ENCODE results near the gene MYO3B. TPM values are rescaled to one million over a fixed set of nuclear protein-coding genes. Genes with fewer than 3 reads are reported as not detected.
"Not testable (repeated sequence)": the region's sequence is repeated elsewhere in the genome, so short reads cannot be mapped to it uniquely, and the experiment has no call there.

Gene MYO3B
- total RNA-seq, 2 experiments from 2014 or later, result 0.04 to 0.05 TPM

DNA sequence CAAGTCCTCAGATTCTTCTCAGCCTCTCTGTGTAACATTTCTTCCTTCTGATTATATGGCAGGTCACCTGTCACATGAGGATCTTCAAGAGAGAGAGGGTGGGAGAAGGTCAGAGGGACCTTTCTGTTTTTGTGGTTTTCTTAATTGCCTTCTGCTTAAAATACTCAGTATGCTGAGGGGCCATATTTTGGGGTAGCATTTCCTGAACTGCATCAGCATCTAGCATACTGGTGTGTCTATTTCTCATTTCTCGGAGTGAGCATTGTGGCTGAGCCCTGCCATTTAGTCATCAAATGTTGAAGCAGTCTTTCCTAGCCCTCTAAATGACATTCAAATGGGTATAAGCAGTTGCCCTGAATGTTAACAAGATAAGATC, 162.7 kb downstream of the MYO3B start:
- ChIA-PET CTCF (interaction anchor here (0.6 to 1.1 kb wide), 2 partner anchors 23 to 942 kb away, joined by 3 read pairs; no protein-coding TSS in a partner anchor), POLR2A (no interaction called here)
- no peaks in the 10 kb centered on the region for H3K9me3 Mint-ChIP-seq
- H3K4me1 Mint-ChIP-seq, result peaks cover 35% of the 10 kb centered on the region
- H3K27ac Mint-ChIP-seq, result no peak overlapping the region
- H3K27me3 Mint-ChIP-seq, result peaks cover 2% of the 10 kb centered on the region
- H3K4me3 Mint-ChIP-seq, result no peak overlapping the region
- no peaks in the 10 kb centered on the region for H3K36me3 Mint-ChIP-seq (ENCODE audit: low read depth)
- DNase-seq, result no peak

DNA sequence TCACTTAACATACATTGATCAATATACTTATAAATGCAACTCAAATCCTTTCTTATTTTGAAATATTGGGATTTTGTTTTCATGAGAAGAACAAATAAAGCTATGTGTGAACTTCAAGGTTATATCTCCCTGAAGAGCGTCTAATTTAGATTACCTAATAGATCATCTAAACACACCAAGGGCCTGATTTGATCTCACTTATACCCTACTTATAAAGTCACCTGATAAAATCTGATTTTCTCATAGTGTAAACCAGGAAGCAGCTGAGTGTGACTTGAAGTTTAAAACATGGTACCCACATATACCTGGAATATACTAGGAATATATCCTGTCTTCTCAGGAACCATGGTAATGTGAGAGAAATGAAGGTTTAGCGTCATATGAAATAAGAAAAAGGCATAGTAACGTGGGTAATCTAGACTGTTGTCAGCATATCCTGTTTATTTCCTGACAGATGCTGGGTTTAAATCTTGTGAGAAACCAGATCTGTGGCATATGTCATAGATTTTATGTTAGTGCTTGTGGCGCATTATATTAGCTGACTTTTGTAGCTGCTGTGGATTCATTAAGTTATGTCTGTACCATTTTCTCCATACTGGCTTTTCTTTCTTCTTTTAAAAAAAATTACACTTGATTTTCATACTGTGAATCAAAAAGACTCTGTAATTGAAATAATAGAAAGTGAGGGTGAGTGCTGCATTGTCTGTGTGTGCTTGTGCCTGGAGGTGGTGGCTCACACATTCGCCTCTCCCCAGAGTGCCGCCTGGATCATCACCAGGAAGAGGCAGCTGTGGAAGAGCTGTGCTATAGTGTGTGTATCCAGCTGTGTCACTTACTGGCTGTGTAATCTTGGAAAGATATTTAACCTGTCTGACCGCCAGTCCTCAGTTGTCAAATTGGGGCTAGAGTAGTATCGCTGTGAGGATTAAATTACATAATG, 164.0 kb downstream of the MYO3B start:
- CTCF ChIA-PET, result interaction anchor here (0.6 to 1.1 kb wide), 4 partner anchors 14 to 476 kb away, joined by 3 read pairs; no protein-coding TSS in a partner anchor
- no peak for DNase-seq
- no peaks in the 10 kb centered on the region for H3K36me3 Mint-ChIP-seq (ENCODE audit: low read depth)
- H3K4me3 Mint-ChIP-seq, result no peak overlapping the region
- H3K9me3 Mint-ChIP-seq, result no peaks in the 10 kb centered on the region
- POLR2A ChIA-PET, result no interaction called here
- peaks cover 2% of the 10 kb centered on the region for H3K27me3 Mint-ChIP-seq
- H3K27ac Mint-ChIP-seq, result peak overlapping the region; percentile 63
- H3K4me1 Mint-ChIP-seq, result peaks cover 29% of the 10 kb centered on the region

DNA sequence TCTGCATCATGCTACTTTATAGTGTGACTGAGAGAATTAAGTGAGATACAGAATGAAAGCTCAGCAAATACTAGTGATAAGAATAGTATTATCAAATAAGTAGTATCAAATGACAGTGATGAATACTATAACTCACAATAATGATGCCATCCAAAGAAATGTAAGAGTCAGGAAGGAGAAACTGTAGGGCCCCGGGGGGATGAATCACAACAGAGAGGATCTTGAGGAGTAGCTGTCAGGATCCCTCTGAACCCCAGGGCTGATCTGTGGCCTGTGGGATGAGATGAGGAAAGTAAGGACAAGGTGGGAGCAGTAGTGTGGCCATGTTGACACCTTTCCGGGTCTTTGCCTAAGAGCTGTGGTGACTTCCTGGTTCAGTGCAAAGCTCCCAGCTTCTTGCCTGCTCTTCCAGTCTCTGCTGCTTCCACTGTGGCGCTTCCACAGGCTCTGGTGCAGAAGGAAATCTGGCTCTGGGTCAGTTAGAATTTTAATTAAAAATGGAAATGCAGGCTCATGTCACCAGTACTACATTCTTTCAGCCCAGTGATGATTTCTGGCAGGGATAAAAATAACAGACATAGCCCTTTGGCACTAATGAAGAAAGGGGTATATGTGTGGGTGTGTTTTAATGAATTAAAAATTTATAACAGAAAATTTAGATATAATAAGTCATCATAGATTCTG, 166.9 kb downstream of the MYO3B start:
- ChIA-PET CTCF (interaction anchor here (1.9 kb wide), 1 partner anchor 17 kb away, joined by 8 read pairs; no protein-coding TSS in a partner anchor), POLR2A (interaction anchor here (0.6 kb wide), 1 partner anchor 468 kb away, joined by 4 read pairs; no protein-coding TSS in a partner anchor)
- DNase-seq, result no peak
- Mint-ChIP-seq H3K27me3 (no peaks in the 10 kb centered on the region), H3K9me3 (no peaks in the 10 kb centered on the region), H3K36me3 (ENCODE audit: low read depth) (no peaks in the 10 kb centered on the region), H3K4me3 (no peak overlapping the region), H3K27ac (no peak overlapping the region), H3K4me1 (peaks cover 34% of the 10 kb centered on the region)

DNA sequence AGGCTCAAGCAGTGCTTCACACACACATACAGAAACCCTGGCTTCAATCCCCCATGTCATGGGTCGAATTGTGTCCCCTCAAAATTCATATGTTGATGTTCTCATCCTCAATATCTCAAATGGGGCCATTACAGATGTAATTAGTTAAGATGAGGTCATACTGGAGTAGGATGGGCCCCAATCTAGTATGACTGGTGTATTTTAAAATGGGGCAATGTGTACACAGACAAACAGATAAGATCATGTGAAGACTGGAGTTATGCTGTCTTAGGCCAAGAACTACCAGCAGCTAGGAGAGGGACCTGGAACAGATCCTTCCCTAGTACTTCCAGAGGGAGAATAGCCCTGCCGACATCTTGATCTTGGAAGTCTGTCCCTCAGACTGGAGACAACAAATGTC, 167.7 kb downstream of the MYO3B start:
- CTCF ChIA-PET, result interaction anchor here (1.9 kb wide), 1 partner anchor 16 kb away, joined by 8 read pairs; no protein-coding TSS in a partner anchor

DNA sequence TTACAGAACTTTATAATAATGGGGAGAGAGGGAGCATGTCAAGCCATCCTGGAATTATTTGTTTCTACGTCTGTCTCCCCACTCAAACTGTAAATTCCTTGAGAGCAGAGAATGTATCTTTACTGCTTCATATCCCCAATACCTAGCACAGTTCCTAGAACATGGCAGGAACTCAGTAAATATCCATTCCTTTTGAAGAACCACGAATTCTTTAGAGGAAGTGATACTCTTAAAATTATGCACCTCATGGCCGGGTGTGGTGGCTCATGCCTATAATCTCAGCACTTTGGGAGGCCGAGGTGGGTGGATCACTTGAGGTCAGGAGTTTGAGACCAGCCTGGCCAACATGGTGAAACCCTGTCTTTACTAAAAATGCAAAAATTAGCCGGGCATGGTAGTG, 171.3 kb downstream of the MYO3B start:
- H3K9me3 Mint-ChIP-seq; DNase-seq; POLR2A ChIA-PET; H3K27me3 Mint-ChIP-seq; H3K36me3 Mint-ChIP-seq (ENCODE audit: low read depth); H3K27ac Mint-ChIP-seq; H3K4me3 Mint-ChIP-seq: not testable (repeated sequence)
- peaks cover 25% of the 10 kb centered on the region for H3K4me1 Mint-ChIP-seq
- CTCF ChIA-PET, result interaction anchor here (1.3 kb wide), 1 partner anchor 12 kb away, joined by 3 read pairs; no protein-coding TSS in a partner anchor

More for the DNA sequence above, 167.7 kb downstream of the MYO3B start:
- DNase-seq, result no peak
- no peak overlapping the region for H3K27ac Mint-ChIP-seq
- peaks cover 29% of the 10 kb centered on the region for H3K4me1 Mint-ChIP-seq
- POLR2A ChIA-PET, result no interaction called here
- no peaks in the 10 kb centered on the region for H3K27me3 Mint-ChIP-seq
- no peaks in the 10 kb centered on the region for H3K36me3 Mint-ChIP-seq (ENCODE audit: low read depth)
- no peaks in the 10 kb centered on the region for H3K9me3 Mint-ChIP-seq
- H3K4me3 Mint-ChIP-seq, result no peak overlapping the region

DNA sequence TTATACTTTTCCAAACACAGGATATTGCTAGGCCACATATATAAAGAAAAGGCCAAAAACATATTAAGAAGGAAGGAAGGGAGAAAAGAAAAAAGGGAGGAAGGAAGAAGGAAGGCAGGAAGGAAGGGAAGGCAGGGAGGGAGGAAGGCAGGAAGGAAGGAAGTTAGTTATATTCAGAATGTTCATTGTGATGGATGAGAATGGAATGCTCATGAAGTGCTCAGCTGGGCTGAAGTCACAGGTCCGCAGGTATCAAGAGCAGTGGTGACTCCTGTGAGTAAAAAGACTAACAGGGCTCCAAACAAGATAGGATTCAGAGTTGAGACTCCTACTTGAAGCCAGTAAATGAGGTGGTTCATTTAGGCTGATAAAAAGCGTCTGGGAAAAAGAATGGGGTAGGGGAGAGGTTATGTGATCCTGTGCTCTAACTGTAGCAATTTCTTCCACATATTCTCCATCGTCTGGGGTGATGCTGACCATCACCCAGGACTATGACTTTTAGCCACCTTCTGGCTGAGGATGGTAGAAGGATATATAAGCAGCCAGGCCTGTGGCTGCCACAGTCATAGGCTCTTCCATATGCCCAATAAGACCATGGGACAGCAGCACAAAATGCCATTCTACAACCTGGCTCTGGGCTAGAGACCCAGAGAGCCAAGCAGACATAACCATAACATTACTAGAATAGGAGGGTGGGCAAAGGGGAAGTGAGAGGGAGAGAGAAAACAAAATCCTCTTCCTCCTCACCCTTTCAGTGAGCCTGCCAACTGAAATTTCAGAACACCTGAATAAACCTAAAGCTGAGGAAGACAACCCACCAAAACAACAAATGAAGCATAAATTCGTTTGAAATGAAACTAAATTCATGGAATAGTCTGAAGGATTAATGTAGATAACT, 173.2 kb downstream of the MYO3B start:
- H3K27ac Mint-ChIP-seq, result no peak overlapping the region
- POLR2A ChIA-PET, result no interaction called here
- H3K4me3 Mint-ChIP-seq, result no peak overlapping the region
- no peak for DNase-seq
- H3K4me1 Mint-ChIP-seq, result peaks cover 40% of the 10 kb centered on the region
- no peaks in the 10 kb centered on the region for H3K27me3 Mint-ChIP-seq
- H3K9me3 Mint-ChIP-seq, result no peaks in the 10 kb centered on the region
- H3K36me3 Mint-ChIP-seq (ENCODE audit: low read depth), result peaks cover 3% of the 10 kb centered on the region
- CTCF ChIA-PET, result interaction anchor here (1.2 kb wide), 1 partner anchor 10 kb away, joined by 6 read pairs; no protein-coding TSS in a partner anchor

DNA sequence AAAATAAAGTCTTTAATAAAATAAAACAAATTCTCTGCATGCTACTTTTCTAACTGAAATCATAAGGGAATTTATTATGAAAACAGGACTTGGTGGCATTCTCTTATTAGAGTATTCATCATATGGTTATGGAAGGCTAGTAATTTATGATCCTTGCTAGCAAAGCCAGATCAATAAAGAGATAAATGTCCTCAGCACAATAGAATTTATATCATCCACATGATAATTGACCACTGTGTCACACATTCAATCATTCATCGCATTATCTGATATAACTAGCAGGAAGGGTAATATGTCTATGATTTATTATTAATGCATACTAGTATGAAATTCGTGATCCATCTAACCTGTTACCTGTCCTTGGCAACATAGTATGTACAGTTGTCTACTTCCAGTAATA, 175.8 kb downstream of the MYO3B start:
- no peak overlapping the region for H3K27ac Mint-ChIP-seq
- peaks cover 3% of the 10 kb centered on the region for H3K36me3 Mint-ChIP-seq (ENCODE audit: low read depth)
- no peaks in the 10 kb centered on the region for H3K27me3 Mint-ChIP-seq
- ChIA-PET POLR2A (no interaction called here), CTCF (interaction anchor here (0.6 kb wide), 1 partner anchor 463 kb away, joined by 3 read pairs; the partner anchor contains the start of gene GAD1)
- no peaks in the 10 kb centered on the region for H3K9me3 Mint-ChIP-seq
- peaks cover 37% of the 10 kb centered on the region for H3K4me1 Mint-ChIP-seq
- DNase-seq, result no peak
- no peak overlapping the region for H3K4me3 Mint-ChIP-seq

DNA sequence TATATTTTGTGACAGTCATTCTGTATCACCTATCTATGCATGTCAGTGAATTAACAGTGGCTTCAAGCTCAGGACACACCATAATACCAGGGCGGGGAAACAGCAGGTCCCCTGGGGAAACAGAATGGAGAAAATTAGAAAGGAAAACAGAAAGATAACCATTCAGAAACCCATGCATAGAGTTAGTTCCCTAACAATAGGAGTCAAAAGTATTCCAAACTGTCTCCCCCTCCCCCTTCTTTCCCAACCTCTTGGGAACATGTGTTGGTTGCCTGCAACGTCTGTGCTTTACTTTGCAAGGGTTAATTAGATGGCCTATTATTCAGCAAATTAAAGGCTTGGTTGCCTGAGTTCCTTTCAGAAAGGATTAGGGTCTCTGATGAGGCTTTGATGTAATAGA, 176.4 kb downstream of the MYO3B start:
- Mint-ChIP-seq H3K4me3 (peak overlapping the region; percentile 6), H3K9me3 (no peaks in the 10 kb centered on the region), H3K27me3 (no peaks in the 10 kb centered on the region), H3K36me3 (ENCODE audit: low read depth) (peaks cover 3% of the 10 kb centered on the region), H3K4me1 (peaks cover 34% of the 10 kb centered on the region), H3K27ac (peak overlapping the region; percentile 68)
- DNase-seq, result no peak
- ChIA-PET CTCF (no interaction called here), POLR2A (no interaction called here)

DNA sequence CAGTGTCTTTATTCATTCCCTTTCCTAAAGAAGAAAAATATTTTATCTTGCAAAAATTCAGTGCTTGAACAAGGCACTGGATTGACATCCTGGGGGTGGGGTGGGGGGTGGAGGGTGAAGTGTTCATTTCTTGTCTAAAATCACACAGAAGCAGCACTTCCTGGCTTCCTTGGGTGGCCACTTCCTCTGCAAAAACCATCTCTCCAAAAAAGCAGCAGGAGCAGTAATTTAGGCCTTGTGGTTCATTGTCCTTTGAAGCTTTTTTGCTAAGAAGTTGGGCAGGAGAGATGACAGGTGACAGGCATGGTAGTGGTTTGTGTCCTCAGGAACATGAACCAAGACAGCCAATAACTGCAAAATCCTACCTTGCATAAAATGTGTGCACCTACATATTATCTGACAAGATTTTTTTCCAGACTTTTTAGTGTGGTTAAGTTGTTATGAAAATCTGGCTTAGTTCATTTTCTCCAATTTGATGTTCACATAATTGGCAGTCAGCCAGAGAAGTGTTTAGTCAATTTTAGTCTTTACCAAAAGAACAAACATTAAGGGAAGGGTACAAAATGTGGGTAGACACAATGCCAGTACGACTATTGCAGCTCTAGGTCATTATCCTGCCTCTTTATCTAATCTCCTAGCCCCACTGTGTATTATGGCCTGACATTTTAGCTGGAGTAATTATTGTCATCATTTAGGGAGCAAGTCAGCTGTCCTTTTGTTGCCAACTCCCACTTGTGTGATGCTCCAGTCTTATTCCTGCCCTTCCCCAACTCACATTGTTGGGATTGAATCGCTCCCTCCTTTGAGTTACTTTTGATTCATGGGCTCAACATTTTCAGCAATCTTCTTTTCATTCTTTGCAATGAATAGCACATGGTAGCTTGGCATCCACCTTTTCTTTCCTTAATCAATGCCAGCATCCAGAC, 177.2 kb downstream of the MYO3B start:
- Mint-ChIP-seq H3K27ac (peak overlapping the region; percentile 68), H3K9me3 (no peaks in the 10 kb centered on the region)

DNA sequence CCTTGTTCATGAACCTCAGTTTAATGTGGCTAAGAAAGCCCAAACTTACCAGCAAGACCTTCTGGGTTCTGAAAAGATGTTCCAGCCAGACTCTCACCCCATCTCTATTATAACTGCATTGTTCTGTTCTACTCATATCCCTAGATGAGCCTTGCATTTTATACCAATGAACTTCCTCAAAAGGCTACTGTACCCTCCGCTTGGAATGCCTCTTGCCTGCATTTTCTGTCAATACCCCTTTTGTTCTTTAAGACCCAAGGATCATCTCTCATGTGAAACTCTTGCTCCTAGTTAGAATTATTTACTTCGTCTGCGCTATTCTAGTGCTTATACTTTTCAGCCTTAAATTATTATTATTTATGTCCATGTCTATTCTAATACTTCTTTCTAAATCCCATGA, 181.5 kb downstream of the MYO3B start:
- H3K4me3 Mint-ChIP-seq, result no peak overlapping the region
- H3K27ac Mint-ChIP-seq, result no peak overlapping the region
- H3K36me3 Mint-ChIP-seq (ENCODE audit: low read depth), result no peaks in the 10 kb centered on the region
- no peak for DNase-seq
- CTCF ChIA-PET, result interaction anchor here (0.5 kb wide), 1 partner anchor 403 kb away, joined by 4 read pairs; no protein-coding TSS in a partner anchor
- POLR2A ChIA-PET, result no interaction called here
- H3K4me1 Mint-ChIP-seq, result peaks cover 48% of the 10 kb centered on the region
- H3K9me3 Mint-ChIP-seq, result no peaks in the 10 kb centered on the region
- H3K27me3 Mint-ChIP-seq, result peaks cover 2% of the 10 kb centered on the region

More for the DNA sequence above, 177.2 kb downstream of the MYO3B start:
- no peaks in the 10 kb centered on the region for H3K27me3 Mint-ChIP-seq
- H3K4me1 Mint-ChIP-seq, result peaks cover 32% of the 10 kb centered on the region
- DNase-seq, result peak; percentile 46
- ChIA-PET CTCF (interaction anchor here (0.8 to 1.8 kb wide), 6 partner anchors 9 to 461 kb away, joined by 3 to 5 read pairs (median 3); partner anchors contain the start of gene GAD1), POLR2A (no interaction called here)
- peaks cover 3% of the 10 kb centered on the region for H3K36me3 Mint-ChIP-seq (ENCODE audit: low read depth)
- peak overlapping the region; percentile 6 for H3K4me3 Mint-ChIP-seq

DNA sequence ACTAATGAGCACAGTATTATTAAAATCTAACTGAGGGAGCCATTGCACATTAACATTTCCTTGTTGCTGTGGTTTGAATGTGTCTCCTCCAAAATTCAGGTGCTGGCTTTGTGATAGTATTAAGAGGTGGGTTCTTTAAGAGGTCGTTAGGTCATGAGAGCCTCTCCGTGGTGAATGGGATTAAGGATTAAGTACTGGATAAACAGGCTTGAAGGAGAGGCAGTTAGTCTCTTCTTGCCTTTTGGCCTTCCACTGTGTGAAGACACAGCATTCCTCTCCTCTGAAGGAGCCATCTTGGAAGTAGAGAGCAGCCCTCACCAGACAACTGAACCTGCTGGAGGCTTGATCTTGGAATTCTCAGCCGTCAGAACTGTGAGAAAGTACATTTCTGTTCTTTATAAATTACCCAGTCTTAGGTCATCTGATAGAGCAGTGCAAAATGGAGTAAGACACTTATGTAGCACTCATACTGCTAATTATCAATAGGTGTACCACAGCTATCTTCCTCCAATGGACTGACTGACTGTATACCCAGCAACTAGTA, 182.7 kb downstream of the MYO3B start:
- no peak for DNase-seq
- CTCF ChIA-PET, result interaction anchor here (0.7 to 1.9 kb wide), 10 partner anchors 10 to 569 kb away, joined by 3 to 8 read pairs (median 4); partner anchors contain the start of gene GORASP2
- H3K4me1 Mint-ChIP-seq, result peaks cover 37% of the 10 kb centered on the region
- no peak overlapping the region for H3K27ac Mint-ChIP-seq
- no peak overlapping the region for H3K4me3 Mint-ChIP-seq
- no peaks in the 10 kb centered on the region for H3K9me3 Mint-ChIP-seq
- POLR2A ChIA-PET, result interaction anchor here (0.7 kb wide), 1 partner anchor 132 kb away, joined by 3 read pairs; no protein-coding TSS in a partner anchor
- no peaks in the 10 kb centered on the region for H3K36me3 Mint-ChIP-seq (ENCODE audit: low read depth)
- H3K27me3 Mint-ChIP-seq, result peaks cover 6% of the 10 kb centered on the region
